Peyer's patch (tissue), 4 donors: ENCODE data around the gene CAST.

Experiments used
- CTCF ChIP-seq, 6 experiments: fragments of 450-650 bp in 4 of 6; fragments of 200-600 bp in 2 of 6; sonication (generic) in 1 of 6; IDR thresholded peaks; one replicate each; pipeline ENCODE4 v1.5.1; 2017 to 2019; ENCODE audit warnings: antibody characterized with exemption in 6 of 6, mild to moderate bottlenecking in 3 of 6, moderate library complexity in 1 of 6
- POLR2A ChIP-seq, 2 donors: fragments of 450-650 bp; IDR thresholded peaks; one replicate each; pipeline ENCODE4 v1.5.1; 2017; ENCODE audit warnings: antibody characterized with exemption in 2 of 2, mild to moderate bottlenecking in 2 of 2, moderate library complexity in 2 of 2

GRCh38 chr5:96669909-96670308, 7.7 kb downstream of the CAST start:
- TF ChIP-seq POLR2A (IDR thresholded peaks at IDR 0.05) (no peak), CTCF (IDR thresholded peaks at IDR 0.05) (no peak)
